ENCODE results near the gene ERN1.

Gene ERN1

DNA sequence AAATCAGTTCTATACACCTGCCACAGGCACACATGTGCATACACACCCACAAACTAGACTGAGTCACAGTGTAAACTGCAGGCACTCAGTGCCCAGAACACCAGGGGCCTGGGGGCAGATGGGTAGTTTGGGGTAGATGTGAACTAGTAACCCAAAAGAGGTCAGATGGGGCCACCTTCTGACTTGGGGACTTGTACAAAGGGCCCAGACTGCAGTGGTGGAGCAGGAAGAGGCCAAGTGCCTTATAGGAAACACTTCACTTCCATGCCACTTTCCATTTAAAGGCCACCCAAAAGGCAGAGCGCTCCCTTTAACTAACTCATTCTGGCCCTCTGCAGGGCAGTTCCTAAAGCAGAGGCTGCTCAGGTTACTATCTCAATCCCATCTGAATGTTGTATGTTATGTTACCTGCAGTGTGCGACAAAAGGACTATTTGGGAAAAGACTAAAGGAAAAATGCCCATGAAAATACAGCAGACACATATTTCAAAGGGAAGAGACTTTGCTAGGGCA lies 27.8 kb upstream of the ERN1 start:
- no peak for DNase-seq

- no peak for DNase-seq
Measured at GRCh38 chr17:64156670-64157069, 26.7 kb upstream of the ERN1 start.

- no peak for DNase-seq
Measured at GRCh38 chr17:64155751-64156544, 26.0 kb upstream of the ERN1 start.

GRCh38 chr17:64155129-64155528 lies 25.2 kb upstream of the ERN1 start:
- DNase-seq, result no peak

DNA sequence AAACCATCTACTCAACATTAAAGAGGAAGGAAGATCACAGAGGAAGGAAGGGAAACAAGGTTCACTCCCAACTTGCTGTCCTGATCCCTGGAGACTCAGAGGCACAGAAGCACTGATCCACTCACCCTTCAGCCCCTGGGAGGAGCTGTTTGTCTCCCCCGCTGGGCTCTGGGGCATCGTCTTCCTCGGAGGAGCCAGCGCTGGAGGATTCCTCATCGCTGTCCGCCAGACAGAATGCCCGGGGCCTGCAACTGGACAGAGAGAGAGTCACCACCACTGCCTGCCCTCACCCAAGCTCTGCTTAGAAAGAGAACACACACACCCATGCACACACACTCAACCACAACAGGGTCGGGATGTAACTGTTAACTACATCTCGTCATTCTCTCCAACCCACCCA lies 24.8 kb upstream of the ERN1 start:
- DNase-seq, result no peak

GRCh38 chr17:64154313-64154695 lies 24.4 kb upstream of the ERN1 start:
- DNase-seq, result no peak

DNA sequence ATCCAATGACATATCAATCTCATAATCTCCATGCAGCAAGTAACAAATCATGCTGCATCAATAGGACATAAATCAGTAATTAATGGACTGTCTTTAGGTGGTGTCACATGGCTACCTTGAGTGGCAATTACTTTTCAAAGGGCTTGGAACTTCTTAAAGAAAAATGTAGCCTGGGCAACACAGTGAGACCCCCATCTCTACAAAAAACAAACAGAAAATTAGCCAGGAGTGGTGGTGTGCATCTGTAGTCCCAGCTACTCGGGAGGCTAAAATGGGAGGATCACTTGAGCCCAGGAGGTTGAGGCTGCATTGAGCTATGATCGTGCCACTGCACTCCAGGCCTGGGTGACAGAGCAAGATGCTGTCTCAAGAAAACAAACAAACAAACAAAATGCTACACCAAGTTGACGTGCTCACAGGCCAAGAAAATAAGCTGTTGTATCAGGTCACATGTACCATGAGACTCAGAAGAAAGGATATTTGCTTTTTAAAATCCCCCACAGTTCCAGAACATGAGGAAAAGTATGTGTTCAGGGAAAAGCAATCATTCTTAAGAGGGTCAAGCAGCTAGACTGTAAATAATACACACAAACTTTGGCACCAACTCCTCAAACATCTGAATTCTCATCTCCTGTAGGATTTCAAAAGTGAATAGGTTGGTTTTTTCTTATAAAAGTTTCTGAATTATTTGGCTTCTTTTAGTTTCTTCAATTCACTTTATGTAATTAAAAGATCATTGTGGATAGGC lies 23.8 kb upstream of the ERN1 start:
- no peak for DNase-seq

DNA sequence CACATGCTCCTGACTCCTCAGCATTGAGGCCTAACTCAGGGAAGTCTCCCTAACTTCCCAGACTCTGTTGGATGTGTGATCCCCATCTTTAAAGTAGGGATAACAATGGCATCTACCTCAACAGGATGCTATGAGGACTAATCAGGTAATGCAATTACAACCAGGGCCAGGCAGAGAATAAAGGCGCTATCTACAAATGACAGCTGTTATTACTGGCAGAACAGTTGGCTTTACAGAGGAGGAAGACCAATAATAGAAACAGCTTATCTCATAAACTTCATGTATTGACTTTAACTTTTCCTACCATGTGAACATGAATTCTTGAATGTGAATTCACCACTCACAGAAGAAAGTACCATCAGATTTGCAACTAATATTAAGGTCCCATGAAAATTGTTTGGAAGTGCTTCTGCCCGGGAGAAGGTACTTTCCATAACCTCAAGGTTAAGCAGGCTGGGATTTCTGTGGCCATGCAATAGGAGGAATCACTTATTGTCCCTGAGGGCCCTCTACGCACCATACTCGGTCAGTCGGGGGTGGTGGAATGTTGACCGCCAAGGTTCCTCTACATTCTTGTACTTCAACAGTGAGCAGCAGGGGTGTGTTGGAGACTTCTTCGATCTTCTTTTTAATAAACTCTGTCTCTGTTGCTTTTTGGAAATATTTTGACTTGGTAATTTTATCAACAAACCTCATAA lies 22.6 kb upstream of the ERN1 start:
- DNase-seq, result no peak

GRCh38 chr17:64151016-64151368 lies 21.0 kb upstream of the ERN1 start:
- no peak for DNase-seq

DNA sequence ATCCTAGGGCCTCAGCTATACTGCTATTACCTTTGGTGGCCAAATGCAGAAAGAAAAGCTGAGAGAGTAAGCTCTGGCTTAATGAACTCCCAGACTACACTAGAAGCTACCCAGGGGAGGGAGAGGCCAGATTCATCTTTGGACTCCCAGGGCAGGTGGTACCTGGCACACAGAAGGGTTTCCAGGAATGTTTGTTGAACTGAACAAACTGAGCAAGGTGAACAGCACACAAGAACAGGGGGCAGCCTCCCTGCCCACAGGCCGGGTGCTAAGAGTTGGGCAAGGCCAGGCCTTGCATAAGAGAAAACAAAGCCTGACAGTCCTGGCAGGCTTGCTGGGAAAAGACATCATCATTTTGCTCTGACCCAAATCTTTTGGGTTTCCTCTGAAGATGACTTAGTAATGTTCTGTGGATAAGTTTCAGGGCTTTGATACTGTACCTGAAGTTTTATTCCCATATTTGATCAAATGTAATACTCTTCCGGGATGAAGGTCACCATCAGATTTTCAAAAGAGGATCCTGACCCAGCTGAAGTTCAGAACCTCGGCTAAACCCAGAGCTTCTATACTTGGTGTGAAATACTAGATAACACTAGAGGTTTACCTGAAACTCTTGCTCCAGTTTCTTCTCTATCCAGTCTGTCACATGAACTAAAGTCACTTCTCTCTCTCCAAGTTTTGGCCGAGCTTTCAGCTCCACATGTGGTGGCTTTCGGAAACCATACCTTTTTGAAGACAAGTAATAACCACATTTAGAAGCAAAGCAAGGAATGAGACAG lies 20.5 kb upstream of the ERN1 start:
- no peak for DNase-seq

GRCh38 chr17:64149196-64149595 lies 19.3 kb upstream of the ERN1 start:
- no peak for DNase-seq

DNA sequence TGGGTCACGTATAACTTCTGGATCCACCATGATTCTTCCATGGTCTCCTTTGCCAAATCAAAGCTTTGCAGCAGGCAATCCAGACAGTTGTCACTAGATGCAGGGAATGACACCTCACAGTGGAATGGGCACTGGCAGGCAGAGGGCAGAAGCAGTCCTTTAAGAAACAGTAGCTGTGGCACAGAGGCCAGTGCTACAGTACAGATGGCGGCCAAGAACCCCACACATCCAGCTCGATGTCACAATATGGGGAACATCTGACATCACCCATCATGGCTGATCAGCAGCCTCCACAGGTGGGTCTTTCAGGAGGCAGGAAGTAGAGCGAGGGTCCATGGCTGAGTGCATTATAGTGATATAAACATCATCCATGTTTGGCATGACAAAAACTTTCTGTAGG lies 18.8 kb upstream of the ERN1 start:
- DNase-seq, result peak; percentile 36

DNA sequence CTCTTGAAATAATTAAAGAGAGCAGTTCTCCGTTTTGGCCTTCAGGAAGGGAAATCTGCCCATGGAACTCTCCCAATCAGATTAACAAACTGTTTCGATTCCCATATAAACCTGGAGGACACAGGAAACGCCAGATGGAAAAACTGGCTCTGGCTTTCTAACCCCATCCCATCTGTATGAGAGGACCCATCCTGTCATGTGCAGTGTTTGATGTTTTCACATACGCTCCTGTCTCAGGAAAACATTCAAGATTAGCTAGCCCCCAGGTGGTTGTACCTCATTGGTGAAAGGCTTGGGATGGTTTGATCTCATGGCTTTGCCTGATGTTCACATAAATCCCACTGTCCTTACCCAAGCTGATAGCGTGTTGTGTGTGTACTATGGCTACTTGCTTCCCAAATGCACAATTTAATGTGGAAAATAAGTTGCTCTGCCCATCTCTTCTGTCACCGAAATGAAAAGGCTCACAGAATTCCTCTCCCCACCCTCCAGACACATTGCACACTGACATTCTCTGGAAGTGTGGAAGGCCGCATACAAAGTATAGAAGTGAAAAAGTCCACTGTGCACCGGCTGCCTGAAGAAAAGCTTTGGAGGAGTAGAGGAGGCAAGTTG lies 18.2 kb upstream of the ERN1 start:
- DNase-seq, result peak; percentile 25

- DNase-seq, result peak; percentile 44
Measured at GRCh38 chr17:64147110-64148016, 17.4 kb upstream of the ERN1 start.

- DNase-seq, result no peak
Measured at GRCh38 chr17:64146418-64147109, 16.6 kb upstream of the ERN1 start.

- DNase-seq, result peak; percentile 97
Measured at GRCh38 chr17:64145751-64146417, 15.9 kb upstream of the ERN1 start.

GRCh38 chr17:64145375-64145750 lies 15.4 kb upstream of the ERN1 start:
- DNase-seq, result no peak

DNA sequence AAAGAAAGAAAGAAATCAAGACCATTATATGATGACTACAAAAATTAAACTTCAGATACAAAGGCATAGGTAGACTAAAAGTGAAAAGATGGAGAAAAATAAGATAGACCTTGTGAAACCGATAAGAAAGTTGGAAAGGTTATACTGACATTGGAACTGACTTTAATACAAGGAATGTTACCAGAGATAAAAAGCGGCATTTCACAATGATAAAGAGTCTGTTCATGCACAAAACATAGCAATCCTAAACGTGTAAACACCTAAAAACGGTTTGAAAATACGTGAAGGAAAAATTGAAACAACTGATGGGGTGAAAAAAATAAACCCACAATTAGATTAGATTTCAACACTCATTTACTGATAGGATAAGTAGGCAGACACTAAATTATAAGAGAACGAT lies 9.6 kb upstream of the ERN1 start:
- no peak for DNase-seq

DNA sequence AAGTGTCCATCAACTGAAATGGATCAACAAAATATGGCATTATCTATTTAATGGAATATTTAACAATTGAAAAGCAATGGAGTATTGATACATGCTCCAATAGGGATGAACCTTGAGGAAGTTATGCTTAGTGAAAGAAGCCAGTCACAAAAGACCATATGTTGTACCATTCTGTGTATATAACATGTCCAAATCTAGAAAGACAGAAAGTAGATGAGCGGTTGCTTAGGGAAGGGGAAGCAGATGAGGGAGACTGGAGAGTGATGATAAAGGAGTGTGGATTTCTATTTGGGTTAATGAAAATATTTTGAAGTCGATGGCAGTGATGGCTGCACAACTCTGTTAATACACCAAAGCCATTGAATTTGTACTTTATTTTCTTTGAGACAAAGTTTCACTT lies 8.5 kb upstream of the ERN1 start:
- DNase-seq, result no peak

DNA sequence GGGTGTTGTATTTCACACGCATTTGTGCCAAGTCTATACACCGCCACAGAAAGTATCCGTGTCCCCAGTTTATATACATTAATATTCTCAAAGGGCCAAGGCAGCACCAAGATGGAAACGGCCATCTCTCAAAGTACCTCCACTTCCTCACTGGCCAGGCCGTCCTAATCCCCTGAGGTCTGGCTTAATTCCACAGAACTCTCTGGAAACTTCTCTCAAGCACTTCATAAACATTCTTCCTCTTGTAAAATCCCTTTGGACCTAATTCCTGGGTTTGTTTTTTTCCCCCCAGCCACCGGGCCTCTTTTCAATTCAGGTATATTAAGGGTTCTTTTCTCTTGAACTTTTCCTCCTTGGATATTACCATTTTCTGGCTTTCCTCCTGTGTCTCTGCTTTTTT lies 5.1 kb upstream of the ERN1 start:
- DNase-seq, result no peak
